Hematopoietic multipotent progenitor cell treated with erythropoietin and hydrocortisone succinate and interleukin-3 and kit ligand, for 6 days (in vitro differentiated cells): ENCODE measurements around the gene NRXN3.
"Not testable (repeated sequence)": the region's sequence is repeated elsewhere in the genome, so short reads cannot be mapped to it uniquely, and the experiment has no call there.

Experiments used
- DNase-seq: peaks from one replicate; pipeline ENCODE4 v3.0.0-alpha.2; 2015

Gene NRXN3

DNA sequence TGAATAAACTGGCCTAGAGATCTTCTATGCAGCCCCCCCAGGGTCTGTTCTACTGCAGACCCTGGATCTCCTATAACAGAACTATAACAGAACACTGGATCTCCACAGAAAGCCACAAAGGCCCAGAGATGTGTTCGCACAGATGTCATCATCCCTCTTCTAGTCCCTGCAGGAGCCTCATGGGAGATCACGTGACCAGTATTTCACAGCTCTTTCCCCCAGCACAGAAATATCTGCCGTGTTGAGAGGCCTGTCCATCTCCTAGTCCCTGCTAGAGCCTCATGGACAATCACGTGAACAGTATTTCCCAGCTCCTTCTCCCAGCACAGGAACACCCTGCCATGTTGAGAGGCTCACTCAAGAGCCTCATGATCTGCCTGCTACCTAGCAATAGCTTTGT is 331.7 kb downstream of the NRXN3 start:
- no peak for DNase-seq

DNA sequence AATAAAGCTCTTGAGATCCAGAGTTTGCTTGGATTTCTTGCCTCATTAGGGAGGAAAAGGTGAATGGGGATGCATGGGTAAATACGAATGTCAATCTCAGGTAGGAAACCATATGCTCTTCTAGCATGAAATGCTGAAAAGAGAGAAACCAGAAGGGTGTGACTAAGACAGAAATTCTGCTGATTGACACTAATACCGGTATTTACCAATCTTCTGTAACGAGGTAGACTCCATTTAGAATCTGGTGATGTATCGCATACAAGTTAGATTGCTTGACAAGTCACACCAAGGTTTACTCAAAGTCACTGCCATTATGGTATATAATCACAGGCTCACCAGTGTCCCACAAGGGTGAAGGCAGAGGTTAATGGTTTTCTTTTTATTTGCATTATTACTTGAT is 337.9 kb downstream of the NRXN3 start:
- no peak for DNase-seq

DNA sequence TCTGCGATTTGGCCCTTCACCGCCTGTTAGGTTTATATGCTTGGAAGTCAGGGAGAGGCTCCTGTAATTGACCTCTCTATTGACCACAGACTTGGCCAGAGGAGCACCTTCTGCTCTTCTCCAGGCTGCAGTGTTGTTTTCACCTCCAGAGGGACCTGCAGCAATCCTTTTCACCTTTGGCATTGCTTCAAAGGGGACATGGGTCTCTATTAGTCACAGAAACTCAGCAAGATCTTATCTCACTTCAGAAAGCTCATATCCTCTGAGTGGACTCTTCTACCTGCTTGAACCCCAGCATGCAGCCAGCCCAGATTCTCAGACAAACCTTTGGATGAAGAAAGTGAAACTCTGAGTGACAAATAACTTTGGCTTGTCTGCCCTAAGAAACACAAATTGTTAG is 339.3 kb downstream of the NRXN3 start:
- DNase-seq: no peak

DNA sequence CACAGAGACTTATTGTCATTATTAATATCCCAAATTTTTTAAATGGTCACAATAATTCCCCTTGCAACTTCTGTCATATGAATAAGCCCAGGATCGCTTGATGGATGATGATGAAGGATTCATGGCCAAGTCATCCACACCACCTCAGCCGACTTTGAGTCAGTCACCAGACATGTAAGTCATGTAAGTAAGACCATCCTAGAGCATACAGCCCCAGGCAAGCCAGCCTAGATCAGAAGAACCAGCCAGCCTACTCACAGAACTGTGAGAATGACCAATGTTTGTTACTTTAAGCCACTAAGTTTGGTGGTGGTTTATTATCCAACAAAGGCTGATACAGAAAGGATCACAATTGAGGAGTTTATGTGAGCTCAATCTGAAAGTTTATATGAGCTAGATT is 341.8 kb downstream of the NRXN3 start:
- DNase-seq: no peak

DNA sequence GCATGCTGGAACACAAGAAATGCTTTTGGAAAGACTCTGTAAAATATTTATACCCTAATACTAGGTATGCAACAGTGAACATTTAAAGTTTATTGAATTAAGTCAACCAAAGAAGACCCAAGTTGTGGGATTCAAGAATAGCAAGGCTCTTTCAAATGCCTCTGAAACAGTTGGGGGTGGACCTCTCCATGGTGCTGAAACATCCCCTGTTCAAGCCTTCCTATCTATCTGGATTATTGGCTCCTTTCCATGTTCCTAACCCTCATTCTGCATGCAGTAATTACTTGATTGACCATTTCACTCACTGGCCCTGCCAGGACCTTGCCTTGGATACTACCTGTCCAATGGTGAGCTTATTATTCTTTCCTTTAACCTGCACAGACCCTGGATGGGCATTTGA is 349.7 kb downstream of the NRXN3 start:
- peak; percentile 79 for DNase-seq

DNA sequence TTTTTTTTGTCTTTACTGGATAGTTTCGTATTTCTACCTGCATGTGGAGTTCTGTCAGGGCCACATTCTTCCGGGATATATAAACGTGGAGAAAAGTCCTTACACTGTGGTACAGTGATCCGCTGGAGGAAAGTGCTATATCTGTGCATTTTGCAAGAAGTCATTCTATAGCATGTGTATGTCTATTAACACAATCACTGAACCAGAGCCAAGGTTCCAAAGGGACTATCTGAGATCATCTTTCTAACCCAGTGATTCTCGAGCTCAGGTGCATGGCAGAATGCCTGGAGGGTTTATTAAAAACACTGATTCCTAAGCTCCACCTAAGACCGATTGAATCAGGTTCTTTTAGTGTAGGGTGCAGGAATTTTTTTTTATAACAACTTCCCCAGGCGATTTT is 354.0 kb downstream of the NRXN3 start:
- no peak for DNase-seq

DNA sequence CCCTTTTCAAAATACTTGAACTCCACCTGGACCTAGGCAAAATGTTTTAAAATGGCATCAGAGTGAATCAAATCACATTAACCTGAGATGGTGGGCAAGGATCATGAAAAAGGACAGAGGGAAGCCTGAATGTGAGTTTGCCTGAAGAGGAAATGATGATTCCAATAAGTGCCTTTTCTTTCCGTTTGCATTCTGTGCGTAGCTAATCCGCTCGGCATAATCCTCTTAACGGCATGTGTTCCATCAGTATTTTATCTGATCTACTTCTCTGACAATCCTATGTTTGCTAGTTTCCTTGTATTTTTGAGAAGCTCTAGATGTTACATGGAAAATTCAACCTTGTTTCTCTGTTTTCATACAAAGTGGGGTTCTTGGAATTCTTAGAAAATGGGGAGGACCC is 354.6 kb downstream of the NRXN3 start:
- DNase-seq: no peak

DNA sequence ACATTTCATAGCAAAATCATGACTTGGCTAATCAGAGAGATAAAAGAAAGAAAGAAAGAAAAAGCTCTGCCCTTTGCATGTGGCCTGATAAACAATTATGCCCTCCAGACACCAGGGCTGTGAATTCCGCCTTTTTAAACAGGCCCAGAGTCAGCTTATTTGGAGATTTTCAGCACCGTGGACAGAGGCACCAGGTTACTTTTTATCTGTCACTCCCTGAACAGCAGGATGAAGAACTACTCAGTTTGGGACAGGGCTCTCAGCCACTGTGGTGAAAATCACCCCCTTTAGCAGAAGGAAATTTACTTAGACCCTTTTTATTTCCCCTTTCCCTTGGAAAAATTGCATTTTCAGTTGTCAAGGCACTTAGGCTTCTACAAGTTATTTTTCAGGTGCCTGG is 359.9 kb downstream of the NRXN3 start:
- peak; percentile 79 for DNase-seq

DNA sequence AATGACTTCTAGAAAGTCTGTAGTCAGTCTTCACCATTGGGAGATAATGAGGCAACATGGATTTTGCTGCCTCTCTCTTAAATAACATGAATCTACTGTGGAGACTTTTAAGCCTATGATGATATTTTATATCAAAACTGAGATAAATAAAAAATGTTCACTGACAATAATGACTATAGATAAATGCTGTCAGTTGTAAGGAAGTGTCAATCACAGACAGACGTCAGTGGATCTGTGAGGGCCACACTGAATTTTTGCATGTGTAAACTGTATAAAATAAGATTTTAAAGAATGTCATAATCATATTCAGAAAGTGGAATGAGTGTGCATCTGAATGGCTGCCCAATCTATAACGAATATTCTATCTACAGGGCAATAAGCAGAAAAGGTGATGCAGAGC is 364.0 kb downstream of the NRXN3 start:
- no peak for DNase-seq

DNA sequence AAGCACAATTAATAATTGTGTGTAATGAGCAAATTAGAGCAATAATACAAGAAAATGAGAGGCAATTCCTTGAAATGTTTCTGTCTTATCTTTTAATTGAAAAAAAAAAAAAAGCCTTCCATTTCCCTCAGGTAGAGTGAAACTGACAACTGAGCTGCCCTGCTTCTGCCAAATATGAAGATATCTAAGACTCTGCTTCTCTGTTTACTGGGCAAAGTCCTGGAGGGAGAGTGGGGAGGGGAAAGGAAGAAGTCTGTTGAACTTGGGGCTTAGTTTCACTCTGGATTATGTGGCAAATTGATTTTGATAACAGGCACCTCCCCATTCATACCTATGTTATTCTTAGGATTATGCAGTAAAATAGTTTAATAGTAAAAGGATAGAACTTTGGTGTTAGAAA is 364.9 kb downstream of the NRXN3 start:
- DNase-seq: no peak

DNA sequence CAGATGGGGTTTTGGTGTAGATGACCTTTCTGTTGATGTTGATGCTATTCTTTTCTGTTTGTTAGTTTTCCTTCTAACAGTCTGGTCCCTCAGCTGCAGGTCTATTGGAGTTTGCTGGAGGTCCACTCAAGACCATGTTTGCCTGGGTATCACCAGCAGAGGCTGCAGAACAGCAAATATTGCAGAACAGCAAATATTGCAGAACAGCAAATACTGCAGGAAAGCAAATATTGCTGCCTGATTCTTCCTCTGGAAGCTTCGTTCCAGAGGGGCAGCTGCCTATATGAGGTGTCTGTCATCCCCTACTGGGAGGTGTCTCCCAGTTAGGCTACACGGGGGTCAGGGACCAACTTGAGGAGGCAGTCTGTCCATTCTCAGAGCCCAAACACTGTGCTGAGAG is 371.6 kb downstream of the NRXN3 start:
- not testable (repeated sequence) for DNase-seq

DNA sequence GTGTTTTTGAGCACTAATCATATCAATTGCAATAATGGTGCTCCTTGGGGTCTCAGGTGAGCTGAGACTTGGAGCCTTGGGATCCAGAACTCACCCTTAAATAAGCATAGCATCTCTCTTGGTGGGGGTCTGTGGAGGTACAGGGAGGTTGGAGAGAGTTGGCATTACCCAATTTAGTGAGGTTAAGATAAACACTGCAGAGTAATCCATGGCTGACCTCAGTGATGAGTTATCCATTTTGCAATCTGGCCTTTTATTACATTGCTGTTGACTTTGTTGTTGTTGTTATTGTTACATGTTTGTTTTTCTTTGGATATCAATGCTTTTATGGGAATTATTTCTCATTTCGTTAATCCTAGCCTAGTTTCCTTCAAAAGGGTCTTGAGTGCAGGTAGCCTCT is 373.3 kb downstream of the NRXN3 start:
- no peak for DNase-seq

DNA sequence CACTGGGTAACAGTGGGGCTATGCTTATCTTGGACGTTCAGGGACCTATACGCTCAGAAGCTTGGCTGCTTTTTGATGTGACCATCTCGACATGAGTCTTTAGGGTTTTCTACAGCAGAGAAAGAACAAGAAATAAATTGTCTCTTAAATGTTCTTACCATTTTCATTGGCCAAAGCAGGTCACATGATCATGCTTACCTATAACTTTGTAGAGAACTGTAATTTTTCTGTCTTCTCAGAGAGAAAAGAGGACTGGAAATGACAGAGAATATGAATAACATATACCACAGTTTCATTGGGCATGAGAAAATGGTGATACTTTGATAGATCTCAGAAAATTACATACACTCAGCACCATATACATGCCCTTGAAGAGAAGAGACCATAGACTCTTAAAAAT is 390.9 kb downstream of the NRXN3 start:
- no peak for DNase-seq

DNA sequence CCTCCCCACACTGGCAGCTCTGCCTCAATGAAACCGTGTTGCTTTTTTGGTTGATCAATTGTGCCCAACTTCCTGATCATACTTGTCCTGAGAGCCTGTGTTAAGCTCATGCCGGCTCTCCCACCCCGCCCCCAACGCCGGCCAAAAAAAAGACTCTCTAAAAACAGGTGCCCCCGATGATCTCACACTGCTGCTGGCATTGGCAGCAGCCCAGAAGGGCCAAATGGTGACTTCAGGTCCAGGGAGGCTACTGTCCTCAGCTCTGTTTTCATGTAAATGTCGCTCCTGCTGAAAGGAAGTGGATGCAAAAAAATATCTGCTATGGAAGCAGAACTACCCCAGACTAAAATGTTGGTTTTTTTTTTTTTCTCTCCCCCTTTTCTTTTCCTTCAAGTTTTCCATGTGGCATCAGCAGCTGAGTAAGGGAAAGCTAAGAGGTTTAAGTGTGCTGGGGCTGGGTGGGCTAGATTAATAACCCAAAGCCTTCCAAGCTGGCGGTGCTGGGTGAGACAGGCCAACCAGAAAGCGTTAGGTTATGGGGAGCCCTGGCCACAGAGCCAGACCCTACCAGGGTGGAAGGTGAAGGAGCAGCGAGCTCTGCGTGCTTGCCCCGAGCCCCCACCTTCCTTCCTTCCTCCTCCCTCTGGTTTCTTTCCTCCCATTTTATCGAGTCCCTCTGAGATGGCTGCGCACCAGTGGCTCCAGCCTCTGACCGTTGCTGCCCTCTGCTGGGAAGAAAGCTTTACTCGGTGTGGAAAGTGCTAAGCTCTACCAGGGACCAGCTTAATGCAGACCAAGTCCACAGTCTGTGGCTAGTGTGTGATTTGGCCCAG is 396.1 kb downstream of the NRXN3 start:
- peak; percentile 85 for DNase-seq

DNA sequence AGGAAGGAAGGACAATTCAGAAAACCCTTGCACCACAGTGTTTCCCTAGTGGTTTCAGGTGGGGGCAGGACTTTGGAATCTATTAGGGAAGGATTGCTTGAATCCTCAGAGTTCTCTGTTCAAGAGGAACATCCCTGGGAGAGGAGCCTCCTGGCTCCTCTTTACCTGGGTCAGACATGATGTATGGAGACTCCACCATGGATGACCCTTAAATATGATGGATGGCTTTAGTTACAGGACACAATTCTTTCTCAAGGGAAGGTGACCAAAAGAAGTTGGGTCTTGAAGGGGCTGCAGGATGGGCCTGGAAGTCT is 396.6 kb downstream of the NRXN3 start:
- DNase-seq: no peak

DNA sequence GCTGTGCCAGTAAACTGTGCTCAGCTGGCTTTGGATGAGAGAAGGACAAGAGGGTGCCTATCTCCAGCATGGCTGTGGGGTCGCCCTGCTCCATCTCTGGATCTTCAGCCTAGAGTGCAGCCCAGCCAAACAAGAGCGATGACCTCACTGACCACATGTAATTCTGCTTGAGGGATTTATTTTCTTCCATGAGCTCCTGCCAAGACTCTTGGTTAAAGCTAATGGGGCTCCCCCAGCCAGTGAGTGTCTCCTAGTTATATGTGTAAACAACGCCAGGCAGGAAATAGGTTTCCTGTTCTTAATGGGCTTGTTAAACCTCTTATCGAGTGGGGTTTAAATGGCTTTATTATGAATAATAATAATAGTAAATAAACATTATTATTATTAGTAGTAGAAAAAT is 397.2 kb downstream of the NRXN3 start:
- no peak for DNase-seq

DNA sequence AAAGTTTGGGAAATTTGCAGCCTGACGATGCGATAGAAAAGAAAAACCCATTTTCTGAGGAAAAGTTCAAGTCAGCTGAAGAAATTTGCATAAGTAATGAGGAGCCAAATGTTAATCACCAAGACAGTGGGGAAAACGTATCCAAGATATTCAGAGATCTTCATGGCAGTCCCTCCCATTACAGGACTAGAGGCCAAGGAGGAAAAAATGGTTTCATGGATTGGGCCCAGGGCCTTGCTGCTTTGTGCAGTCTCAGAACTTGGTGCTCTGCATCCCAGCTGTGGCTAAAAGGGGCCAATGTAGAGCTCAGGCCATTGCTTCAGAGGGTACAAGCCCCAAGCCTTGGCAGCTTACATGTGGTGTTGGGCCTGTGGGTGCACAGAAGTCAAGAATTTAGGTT is 403.6 kb downstream of the NRXN3 start:
- DNase-seq: not testable (repeated sequence)

DNA sequence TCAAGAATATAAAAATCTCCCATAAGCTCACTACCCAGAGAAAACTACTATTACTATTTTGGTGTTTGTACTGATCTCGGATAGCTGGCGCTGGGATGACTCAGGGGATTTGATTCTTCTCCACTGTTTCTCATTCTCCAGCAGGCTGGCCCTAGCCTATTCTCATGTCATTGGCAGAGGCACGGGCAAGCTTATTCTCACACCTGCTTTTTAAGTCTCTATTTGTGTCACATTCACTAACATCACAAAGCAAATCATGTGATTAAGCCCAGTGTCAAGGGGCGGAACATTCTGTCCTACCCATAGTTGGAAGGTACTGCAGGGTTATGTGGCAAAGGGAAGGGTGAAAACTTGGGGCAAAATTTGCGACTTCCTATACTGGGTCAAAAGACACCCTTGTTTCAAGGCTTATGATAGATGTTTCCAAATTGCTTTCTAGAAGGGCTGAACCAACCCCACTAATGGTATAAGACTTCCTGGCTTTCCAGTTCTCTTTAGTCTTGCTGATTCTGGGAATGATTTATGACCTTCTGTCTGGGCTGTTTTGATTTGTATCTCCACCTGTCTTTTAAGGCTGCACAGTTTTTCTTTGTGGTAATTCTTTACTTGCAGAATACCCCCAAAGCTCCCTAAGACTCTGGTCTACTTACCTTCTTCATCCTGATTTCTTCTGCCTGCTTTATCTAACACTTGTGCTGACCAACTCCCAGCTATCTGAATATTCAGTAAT is 406.4 kb downstream of the NRXN3 start:
- no peak for DNase-seq

DNA sequence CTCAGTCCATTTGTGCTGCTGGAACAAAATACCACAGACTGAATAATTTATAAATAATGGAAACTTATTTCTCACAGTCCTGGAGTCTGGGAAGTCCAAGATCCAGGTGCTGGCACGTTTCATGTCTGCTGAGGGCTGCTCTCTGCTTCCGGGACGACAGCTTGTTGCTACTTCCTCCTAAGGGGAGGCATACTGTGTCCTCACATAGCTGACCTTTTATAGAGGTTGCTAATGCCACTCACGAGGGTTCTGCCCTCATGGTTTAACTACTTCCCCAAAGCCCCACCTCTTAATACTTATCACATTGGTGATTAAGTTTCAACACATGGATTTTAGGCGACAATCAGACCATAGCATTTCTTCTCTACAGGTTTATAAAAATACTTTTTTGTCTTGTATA is 411.1 kb downstream of the NRXN3 start:
- DNase-seq: no peak

DNA sequence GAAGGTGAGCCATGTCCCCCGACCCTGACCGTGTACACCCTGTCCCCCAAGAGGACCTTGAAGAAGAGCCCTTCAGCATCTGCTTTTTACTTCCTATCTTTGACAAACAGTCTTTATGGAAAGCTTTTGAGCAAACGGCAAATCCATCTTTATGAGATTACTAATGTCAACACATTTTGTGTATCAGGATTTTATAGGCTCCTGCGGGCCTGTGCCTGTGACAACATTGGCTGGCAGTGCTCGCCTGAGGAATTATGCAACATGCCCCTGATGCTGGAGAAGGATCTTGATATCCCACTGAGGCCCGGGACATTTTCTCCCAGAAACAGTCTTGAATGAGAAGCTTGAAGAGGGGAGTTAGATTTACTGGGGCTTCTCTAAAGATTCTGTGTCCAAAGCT is 416.5 kb downstream of the NRXN3 start:
- no peak for DNase-seq

DNA sequence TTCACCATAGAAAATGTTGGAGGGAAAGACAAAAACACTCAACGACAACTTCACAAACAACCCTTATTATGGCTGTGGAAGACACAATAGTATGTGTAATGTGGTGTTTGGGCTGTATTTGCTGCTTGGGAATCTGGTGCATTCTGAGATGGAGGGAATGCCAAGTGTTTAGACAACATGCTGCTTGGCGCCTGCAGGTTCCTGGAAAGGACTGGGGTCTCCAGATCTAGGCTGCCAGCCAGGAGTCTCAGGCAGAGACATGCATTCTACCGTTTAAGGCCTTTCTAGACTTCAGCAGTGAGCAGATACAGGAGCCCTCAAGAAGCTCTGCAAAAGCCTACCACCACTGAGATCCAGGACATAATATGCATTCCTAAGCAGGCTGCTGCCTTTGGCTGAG is 418.7 kb downstream of the NRXN3 start:
- no peak for DNase-seq

DNA sequence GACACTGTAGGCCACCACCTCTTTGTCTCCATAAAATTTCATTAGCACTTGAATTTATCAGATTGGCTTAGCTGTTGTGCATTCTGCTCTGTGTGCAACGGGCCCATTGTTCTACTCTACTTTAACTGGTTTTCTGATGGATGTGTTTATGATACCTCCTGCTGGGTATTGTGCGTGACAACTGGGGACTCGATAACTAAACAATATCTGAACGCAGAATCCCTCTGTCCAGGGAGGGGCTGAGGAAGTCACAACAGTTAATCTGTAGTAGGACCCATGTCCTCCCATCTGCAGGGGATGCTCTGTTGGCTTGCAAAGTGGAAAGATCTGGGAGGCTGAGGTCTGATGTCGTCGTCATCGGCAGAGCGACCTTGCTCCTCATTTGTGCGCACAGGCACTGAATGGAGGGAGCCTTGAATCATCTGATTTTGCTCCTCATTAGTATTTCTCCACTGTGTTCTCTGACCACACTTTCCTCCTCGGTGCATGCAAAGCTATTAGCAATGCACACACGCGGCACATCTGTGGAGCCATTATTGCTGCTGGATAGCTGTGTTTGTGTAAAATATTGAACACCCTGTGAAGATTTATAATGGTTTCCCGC is 422.5 kb downstream of the NRXN3 start:
- DNase-seq: no peak

DNA sequence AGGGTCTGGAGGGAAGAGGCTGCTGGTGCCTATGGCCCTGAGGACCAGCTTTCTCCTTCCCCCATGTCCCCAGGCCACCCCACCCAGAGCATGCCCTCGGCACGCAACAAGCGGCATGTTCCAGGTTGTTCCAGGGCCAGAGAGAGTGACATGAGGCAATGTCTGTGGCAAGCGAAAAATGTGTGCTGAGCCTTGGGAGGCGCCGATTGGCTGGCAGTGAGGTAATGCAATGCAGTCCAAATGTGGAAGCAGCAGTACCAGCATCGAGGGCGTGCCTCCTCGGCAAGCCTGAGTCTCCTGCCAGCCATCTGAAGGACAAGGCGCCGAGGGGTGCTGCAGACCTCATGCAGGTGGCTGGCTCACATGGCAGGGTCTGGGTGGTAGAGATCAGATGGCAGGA is 423.8 kb downstream of the NRXN3 start:
- no peak for DNase-seq

DNA sequence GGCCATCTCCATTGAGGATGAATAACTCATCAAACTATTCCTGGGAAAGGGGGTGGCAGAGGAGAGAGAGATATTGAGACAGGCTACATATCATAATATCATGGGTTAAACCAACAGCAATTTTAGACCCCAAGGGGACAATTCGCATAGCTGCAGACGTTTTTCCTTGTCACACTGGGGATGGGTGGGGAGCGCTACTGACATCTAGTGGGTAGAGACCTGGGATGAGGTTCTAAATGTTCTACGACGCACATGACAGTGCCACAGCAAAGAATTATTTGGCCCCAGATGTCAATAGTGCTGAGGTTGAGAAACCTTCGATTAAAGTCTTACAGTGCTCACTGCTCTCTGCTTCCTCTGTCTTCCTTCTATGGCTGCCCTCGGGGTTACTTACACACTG is 425.6 kb downstream of the NRXN3 start:
- DNase-seq: peak; percentile 38
